GM12864 (cell line): ENCODE results near the gene TACC3.

Experiments used
- DNase-seq: peaks from one replicate; pipeline ENCODE4 v3.0.0-alpha.2; 2011; ENCODE audit warnings: low read depth
- H3K4me3 ChIP-seq: 2 replicates; pipeline ENCODE4 v1.5.1; 2011; ENCODE audit warnings: mild to moderate bottlenecking, low read depth, low read length, control low read depth
- TF ChIP-seq, protein P1 (sequence below): IDR thresholded peaks from 2 replicates; pipeline ENCODE4 v1.5.1; 2011; ENCODE audit warnings: low read depth, mild to moderate bottlenecking, moderate library complexity, low read length, control low read depth, inconsistent platforms; ENCODE audit errors: missing control alignments

TACC3 gene

GRCh38 chr4:1735215-1735614 is 13.9 kb downstream of the TACC3 start:
- TF ChIP-seq, protein P1, sequence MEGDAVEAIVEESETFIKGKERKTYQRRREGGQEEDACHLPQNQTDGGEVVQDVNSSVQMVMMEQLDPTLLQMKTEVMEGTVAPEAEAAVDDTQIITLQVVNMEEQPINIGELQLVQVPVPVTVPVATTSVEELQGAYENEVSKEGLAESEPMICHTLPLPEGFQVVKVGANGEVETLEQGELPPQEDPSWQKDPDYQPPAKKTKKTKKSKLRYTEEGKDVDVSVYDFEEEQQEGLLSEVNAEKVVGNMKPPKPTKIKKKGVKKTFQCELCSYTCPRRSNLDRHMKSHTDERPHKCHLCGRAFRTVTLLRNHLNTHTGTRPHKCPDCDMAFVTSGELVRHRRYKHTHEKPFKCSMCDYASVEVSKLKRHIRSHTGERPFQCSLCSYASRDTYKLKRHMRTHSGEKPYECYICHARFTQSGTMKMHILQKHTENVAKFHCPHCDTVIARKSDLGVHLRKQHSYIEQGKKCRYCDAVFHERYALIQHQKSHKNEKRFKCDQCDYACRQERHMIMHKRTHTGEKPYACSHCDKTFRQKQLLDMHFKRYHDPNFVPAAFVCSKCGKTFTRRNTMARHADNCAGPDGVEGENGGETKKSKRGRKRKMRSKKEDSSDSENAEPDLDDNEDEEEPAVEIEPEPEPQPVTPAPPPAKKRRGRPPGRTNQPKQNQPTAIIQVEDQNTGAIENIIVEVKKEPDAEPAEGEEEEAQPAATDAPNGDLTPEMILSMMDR: no peak
- no peak overlapping the region for H3K4me3 ChIP-seq
- no peak for DNase-seq

GRCh38 chr4:1736812-1737211 is 15.5 kb downstream of the TACC3 start:
- DNase-seq: no peak
- no peak overlapping the region for H3K4me3 ChIP-seq
- TF ChIP-seq, protein P1: no peak

DNA sequence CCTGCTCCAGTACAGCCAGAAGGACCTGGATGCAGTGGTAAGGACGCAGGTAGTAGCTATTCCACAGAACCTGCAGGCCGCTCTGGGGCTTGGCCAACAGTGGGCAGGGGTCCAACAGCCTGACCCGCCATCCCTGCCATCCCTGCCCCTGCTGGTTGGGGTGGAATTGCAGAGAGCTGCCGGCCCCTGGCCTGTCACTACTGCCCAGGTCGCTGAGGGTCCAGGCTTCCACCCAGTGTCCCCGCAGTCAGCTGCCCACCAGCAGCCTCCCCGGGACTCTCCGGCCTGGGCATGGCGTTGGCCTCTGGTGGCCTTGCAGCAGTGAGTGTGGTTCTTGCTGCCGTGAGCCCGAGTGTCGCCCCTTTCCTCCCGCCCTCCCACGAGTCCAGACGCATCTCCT is 16.3 kb downstream of the TACC3 start:
- no peak overlapping the region for H3K4me3 ChIP-seq

GRCh38 chr4:1738410-1738809 is 17.1 kb downstream of the TACC3 start:
- TF ChIP-seq, protein P1: no peak
- H3K4me3 ChIP-seq: no peak overlapping the region
- no peak for DNase-seq

More for the DNA sequence above, 16.3 kb downstream of the TACC3 start:
- TF ChIP-seq, protein P1: no peak
- no peak for DNase-seq

GRCh38 chr4:1739358-1739757 is 18.0 kb downstream of the TACC3 start:
- no peak for DNase-seq
- TF ChIP-seq, protein P1: no peak
- no peak overlapping the region for H3K4me3 ChIP-seq

DNA sequence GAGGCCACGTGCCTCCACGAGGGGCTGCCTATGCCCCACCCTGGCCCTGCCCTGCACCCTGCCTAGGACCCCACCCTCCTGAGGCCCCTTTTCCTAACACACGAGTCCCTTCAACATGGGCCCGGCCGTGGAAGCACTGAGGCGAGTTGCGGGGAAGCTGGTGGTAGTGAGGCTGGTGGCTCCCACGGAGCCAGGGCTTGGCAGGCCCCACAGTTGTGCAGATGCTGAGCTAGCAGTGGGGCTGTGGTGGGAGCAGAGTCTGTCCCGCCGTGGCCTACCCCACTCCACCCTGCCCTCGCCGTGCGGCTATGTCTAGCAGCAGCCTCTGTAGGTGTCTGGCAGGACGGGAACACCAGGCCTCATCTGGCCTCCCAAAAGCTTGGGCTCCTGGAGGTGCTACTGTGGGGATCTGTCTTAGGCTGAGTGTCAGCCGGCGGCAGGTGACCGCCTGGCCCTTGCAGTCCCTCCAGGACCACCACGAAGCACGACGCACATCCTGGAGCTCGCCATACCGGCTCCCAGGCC is 18.8 kb downstream of the TACC3 start:
- TF ChIP-seq, protein P1: no peak
- no peak overlapping the region for H3K4me3 ChIP-seq
- DNase-seq: no peak

DNA sequence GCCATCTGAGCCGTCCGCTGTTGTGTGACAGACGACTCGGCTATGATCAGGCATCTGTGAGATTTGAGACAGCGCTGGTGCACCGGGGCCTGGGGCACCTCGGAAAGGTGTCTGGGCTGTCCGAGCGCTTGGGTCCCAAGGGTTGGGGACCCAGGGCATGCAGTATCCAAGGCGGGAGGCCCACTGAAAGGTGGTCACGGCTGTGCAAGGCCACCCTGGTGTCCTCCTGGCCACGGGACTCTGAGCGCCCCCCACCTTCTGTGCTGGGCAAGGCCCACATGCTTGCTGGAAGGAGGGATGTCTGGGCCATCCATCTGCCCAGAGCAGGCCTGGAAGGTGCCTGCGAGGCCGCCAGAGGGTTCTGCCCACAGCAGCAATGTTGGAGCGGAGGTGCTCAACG is 19.9 kb downstream of the TACC3 start:
- TF ChIP-seq, protein P1: no peak
- no peak overlapping the region for H3K4me3 ChIP-seq
- no peak for DNase-seq
